HG02588 (cell line): ENCODE data around the gene ZNF473.
A peak's percentile ranks its signal among the peaks of the same experiment; 100 is the strongest.

ENCODE experiments used
- ATAC-seq: cut with Tn5 transposase; IDR thresholded peaks from one replicate; pipeline ENCODE4 v1.9.1; 2021; ENCODE audit warnings: mild to moderate bottlenecking, moderate library complexity; ENCODE audit not compliant: unreplicated experiment

The ZNF473 gene

DNA sequence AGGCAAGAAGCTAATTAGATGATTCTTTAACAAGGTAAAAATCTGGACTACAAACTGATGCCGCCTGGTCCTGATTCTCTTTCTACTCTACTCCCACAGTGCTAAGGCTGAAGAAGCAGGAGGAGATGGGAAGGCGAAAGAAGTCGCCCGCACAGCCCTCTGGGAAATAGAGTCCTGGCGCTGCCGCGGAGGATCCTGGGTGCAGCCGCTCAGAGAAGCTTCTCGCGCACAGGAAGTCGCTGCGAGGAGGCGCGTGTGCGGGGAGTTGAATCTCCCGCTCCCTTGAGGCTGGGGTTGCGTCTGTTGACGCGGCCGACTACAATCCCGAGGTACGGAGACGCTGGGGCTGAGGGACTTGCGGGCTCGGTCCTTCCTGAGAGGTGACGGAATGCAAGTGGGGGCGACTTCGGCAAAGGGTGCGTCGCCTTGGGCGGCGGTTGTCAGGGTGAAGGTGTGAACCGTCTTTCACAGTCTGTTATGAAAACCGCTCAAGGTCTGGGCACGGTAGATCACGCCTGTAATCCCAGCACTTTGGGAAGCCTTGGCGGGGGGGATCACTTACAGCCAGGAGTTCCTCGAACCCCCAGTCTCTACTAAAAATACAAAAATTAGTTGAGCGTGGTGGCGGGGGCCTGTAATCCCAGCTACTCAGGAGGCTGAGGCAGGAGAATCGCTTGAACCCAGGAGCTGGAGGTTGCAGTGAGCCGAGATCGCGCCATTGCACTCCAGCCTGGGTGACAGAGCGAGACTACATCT, at the start of gene ZNF473:
TSS of gene ZNF473 (plus strand) at position 212 of the 756 bp plus-strand sequence. CDS start 5,078 bp downstream, outside the sequence.
- peak; percentile 63 for ATAC-seq

DNA sequence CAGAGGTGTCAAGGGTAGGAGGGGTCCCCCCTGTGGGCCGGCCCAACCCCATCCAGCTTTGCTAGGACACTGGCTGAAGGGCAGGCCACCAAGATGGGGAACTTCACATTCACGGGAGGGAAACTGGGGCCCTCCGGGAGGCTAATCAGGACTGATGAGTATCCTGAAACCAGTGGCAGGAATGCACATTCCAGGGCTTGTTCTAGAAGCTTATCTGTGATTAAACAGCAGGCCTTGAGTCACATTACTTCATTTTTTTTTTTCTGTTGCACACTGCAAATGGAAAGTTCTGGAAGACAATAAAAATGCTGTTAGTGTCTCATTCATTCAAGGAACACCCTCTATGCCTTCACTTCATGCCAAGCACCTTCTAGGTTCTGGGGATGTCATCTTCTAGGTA, 49.3 kb upstream of the ZNF473 start:
- ATAC-seq = no peak

DNA sequence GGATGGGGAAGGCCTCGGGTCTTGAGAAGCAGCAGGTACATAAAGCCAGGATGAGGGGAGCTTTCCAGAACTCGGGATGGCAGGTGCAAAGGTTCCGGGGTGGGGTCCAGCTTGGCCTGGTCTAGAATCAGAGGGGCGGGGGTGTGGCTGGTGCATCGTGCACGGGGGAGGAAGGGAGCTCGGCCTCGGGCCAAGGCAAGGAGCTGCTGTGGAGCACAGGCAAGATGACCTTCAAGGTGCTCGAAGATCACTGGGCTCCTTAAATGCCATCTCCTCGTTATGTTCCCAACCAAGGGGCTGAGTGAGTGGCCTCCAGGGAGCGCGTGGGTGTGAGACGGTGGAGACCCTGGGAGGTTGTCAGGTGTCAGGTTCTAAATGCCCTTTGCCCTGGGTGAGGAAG, 48.7 kb upstream of the ZNF473 start:
- no peak for ATAC-seq

DNA sequence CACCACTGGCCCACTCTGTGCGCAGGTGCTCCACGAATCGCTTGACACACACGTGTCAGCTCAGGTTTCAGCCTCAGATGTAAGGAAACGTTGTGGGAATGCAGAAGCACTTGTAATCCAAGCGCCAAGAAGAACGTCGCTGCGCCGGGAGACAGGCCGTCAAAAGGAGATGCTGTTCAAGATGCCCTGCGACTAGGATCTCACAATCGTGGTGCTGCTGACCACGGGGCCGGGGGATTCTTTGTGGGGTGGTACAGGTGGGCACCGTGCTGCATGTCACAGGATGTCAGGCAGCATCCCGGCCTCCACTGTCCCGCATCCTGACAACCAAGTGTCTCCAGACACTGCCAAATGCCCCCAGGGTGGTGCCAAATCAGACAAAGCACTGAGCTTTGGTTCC, 47.9 kb upstream of the ZNF473 start:
- no peak for ATAC-seq

DNA sequence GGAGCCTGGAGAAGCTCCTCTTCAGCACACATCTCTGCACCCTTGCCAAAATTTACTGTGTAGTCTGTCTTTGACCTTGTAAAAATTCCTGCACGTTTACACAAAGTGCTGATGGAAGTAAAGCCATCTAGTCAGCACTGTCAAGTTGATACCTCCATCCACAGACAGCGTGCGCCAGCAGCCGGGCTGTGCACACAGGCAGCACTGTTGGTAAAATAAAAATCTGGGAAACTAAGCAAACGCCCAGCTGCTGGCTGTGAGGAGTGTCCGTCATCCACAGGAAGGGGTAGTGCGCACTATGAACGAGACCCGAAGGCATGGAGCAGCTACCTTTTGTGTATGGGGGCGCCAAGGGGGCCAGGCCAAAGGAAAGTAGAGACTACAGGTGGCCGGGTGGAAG, 47.5 kb upstream of the ZNF473 start:
- no peak for ATAC-seq

DNA sequence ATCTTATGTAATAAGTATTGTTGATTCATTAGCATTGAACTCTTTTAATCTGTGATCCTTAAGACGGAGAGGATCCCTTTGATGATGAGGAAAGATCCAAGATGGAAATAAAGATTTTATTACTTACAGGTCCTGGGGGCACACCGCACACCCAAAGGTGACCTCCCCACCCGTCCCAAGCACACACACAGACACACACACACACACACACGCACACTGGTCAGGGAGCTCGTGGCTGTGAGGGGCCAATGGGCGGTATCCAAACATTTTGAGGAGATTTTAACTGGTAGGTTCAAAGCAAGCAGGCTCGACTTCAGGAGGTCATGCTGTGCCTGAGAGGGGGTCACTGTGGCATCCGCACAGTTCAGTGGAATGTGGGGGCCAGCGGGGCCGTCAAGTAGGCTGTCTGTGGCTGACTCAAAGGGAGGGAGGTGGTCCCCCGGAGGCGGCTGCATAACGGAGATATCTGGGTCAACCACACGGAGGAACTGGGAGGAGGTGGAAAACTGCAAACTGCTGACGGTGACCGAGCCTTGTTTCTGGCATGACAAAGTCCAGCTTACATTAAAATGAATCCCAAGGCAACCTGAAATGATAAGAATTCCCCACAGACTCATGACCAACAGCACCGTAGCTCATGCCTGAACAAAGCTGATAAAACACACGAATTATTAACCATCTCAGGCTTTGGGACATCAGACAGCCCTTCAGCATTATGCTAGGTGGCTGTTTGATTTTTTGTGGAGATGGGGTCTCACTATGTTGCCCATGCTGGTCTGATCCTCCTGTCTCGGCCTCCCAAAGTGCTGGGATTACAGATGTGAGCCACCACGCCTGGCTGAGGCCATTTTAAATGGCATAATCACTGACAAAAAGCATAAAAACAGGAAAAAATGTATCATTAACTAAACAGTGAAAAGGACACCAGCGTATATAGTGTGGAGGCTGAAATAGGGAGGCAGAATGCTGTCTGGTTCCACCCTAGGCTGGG, 43.9 kb upstream of the ZNF473 start:
- ATAC-seq = no peak

DNA sequence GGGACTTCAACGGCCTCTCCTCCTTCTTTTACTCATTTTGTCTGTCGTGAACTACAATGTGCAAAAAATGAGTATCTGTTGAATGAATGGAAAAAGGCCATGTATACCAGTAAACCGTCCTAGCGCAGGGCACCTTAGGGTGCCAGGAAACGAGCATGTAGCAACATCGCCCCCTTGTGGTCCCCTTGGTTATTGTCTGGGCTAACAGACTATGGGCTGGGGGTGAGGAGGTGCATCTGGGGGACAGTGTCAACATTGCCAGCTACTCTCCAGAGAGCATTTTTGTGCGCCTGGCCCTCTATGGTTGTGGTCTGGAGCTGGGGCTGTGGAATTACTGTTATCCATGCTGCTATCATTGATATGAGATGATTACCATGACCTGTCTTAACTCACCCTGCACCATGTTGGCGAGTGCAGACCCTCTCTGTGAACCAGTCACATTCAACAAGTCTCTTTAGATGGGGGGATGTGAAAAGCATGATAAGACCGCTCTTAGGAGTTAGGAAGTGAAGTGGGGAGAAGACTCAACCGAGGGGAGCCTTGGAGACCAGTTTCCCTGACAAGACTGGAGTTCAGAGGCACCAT, 42.1 kb upstream of the ZNF473 start:
- ATAC-seq = no peak

DNA sequence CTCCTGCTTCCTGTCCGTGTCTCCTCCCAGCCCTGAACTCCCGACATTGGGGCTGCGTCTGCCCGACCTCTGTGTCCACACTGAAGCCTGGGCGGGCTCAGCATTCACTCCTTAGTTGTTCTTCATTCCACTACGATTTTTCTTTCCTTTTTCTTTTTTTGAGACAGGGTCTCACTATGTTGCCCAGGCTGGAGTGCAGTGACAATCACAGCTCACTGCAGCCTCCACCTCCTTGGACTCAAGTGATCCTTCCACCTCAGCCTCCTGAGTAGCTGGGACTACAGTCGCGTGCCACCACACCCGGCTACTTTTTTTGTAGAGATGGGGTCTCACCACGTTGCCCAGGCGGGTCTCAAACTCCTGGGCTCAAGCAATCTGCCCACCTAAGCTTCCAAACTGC, 41.3 kb upstream of the ZNF473 start:
- no peak for ATAC-seq

DNA sequence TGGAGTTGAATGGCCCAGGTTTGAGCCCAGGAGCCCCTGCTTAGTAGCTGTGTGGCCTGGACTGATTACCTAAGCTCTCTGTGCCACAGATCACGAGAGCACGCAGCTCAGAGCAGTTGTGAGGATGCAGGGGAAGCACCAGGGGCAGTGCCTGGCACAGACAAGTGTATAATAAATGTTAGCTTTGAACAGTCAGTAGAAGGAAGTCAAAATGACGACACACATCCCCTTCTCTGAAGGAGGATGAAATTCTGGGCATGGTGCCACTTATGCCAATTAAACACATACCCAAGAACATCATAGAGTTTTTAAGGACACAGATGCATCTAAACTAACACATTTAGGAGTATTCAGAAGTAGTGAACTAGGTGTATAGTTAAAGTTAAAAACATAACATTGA, 39.9 kb upstream of the ZNF473 start:
- no peak for ATAC-seq

DNA sequence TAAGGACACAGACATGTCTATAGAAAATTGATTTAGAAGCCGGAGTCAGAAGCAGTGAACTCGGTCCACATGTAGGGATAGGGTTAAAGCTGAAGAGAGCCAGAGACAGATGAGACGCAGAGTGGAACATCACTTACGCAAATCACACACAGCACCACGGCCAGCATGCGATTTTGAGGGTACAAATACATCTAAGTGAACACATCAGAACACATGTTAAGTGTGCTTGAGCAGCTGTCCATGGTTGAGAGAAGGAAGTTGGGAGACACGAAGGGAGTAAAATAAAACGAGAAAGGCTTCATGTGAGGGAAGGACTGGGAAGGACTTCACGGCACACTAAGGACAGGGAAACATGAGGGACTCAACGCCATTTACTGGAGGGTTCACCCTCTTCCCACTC, 39.5 kb upstream of the ZNF473 start:
- ATAC-seq = no peak

DNA sequence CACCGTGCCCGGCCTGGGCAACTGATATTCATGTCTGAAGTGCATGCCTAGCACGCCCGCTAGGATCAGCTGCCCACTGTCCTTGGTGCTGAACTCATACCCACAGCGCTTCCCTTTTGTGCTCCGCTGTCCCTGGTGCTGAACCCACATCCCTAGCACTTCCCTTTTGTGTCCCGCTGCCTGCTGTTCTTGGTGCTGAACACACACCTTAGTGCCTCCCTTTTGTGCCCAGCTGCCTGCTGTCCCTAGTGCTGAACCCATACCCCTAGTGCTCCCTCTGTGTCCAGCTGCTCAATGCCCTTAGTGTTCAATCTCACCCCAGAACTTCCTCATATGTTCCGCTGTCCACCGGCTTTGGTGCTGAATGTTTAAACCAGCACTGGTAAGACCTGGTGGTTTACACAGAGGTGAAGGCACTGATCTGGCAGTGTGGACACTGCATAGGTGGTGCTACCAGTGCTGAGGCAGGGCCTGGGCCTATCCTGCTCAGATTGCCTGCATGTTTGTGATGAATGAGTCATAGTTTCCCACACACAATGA, 38.6 kb upstream of the ZNF473 start:
- ATAC-seq = no peak

DNA sequence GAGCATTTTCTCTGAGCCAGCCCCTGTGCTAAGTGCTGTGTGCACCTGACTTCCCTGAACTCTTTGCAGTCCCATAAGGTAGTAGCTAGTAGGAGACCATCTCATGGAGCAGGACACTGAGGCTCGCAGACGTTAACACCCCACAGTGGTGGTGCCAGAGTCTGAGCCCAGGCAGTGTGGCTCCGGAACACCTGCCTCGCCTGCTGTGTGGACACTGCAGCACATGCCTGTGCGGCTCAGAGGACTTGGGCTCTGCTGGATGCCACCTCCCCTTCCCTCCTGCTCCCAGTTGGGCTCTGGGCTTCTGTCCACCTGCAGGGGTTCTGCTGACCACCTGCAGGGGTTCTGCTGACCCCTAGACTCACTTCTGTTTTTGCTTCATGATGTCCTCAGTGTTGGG, 37.8 kb upstream of the ZNF473 start:
- ATAC-seq = no peak

DNA sequence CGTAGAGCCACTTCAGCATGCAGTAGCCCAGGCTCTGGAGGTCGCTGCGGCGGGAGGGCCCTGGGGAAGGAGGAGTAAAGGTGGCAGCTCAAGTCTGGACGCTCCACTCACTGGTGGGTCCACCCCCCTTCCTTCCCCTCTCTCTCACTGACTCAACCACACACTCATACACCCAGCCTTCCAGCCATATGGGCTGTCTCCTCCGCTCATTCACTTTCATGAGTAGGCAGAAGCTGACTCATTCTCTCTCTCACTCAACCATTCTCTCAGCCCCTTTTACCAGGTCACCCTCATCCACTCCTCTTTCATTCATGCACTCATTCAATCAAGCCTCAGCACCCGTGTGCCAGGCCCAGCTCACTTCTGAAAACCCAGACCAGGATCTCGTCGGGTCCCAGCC, 37.4 kb upstream of the ZNF473 start:
- ATAC-seq = no peak

DNA sequence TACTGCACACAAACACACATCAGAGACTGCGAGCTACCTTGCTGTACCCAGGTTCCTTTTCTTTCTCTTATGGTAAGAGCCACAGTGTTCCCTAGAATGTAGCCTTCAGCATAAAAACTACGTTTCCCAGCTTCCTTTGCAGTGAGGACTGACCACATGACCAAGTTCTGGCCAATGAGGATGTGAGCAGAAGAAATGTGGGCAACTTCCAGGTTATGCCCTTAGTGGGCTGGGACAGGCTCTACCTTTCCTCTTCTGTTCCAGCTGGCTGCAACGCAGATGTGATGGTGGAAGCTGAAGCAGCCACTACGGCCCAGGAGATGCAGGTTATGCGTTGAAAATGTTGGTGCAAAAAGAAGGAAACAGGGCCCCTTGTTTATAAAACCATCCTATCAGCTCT, 28.1 kb upstream of the ZNF473 start:
- ATAC-seq = no peak

DNA sequence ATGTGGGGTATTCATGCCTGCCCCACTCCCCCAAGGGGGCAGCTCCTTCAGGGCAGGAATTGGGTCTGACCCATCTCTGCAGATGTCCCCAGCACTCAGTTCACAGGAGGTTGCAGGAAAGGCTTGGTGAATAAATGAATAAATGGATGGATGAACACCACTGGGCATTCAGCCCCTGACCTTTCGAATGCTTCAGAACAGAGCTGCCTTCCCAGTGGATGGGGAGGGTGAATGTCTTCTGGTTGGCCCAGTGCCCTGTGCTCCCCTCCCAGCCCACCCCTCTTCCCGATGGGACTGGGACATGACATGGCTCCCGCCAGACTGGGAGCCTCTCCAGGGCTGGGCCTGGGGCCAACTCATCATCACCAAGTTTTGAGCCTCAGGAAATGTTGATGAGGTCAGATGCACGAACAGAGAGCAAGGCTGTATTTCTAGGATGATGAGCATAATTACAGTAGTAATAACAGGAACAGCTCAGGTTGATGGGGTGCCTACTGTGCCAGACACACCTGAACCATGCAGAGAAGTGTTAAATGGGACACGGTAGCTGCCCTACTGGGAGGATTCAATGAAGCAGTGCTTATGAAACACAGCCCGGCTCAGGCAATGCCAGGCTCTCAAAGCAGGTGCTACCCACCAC, 26.3 kb upstream of the ZNF473 start:
- ATAC-seq = no peak

DNA sequence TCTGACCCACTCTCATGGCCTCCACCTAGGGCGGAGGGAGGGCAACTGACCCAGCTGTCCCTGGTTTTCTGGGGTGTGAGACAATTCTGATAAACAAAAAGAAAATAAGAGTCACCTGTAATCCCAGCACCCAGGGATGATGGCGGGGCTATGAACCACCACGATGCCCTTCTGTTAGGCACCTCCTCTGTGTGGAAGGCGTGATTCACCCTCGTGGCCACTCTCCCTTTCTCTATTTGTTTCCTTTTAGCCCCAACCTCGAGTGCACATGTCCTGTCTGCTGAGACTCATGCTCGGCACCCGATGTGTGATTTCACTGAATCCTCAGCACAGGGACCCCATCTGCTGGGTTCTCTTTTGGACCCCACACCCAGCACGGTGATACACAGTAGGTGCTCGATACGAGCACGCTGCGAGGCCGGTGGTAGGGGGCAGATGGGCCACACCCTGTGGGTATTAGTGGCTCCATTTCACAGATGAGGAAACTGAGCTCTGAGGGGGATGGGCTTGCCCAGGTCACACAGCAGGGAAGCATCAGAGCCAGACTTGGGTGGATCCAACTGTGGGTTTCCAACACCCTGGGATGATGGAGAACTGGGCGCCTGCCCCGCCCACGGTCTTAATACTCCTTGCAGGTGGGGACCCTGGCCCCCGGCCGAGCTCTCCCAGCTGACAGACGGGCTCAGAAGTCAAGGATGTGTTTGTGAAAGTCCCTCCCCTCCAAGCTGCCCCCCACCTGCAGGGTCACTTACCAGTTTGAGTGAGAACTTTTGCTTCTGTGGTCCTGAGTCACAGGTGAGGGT, 25.6 kb upstream of the ZNF473 start:
- ATAC-seq = no peak

DNA sequence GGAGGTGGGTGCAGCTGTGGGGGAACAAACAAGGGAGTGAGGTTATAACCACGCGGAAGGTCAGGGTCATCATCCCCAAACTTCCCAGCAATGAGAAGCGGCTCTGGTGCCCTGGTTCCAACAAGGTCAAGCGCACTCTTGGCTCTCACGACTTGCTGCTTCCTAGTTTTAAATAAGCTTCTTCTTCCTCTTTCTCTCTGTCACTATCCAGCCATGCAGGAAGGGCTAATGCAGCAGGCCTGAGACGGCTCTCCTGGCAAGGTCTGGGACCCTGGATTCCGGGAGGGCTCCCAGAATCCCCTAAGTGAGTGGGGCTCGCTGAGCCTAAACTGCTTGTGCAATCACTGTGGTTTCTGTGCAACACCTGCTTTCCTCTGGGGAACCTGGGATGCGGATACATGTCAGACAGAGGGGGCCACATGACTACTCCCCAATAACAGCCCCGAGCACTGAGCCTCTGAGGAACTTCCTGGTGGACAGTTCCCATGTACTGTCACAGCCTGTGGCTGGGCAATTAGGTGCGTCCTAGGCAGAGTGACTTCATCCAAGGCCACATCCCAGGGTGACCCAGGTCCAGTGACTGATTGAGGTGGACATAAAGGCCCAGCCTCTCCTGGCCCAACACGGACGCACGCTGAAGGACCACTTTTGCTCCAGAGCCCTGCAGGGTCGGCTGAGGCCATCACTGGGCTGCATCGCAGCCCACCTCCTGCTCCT, 24.8 kb upstream of the ZNF473 start:
- no peak for ATAC-seq

DNA sequence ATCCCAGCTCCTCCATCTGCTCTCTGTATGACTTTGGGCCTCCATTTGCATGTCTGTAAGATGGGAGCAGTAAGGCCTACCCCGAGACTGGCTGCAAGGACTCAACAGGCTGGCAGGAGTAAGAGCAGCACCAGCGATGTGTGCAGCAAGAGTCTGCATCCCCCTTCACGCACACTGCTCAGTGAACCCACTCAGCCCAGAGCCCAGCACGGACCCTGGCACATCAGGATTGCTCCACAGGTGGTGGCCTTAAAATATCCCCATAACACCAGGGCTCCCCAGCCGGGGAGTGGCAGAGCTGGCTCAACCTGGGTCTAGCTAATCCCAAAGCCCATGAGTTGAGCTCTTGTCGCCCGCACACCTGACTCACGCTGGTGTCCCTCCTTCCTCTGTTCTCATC, 24.0 kb upstream of the ZNF473 start:
- ATAC-seq = no peak

DNA sequence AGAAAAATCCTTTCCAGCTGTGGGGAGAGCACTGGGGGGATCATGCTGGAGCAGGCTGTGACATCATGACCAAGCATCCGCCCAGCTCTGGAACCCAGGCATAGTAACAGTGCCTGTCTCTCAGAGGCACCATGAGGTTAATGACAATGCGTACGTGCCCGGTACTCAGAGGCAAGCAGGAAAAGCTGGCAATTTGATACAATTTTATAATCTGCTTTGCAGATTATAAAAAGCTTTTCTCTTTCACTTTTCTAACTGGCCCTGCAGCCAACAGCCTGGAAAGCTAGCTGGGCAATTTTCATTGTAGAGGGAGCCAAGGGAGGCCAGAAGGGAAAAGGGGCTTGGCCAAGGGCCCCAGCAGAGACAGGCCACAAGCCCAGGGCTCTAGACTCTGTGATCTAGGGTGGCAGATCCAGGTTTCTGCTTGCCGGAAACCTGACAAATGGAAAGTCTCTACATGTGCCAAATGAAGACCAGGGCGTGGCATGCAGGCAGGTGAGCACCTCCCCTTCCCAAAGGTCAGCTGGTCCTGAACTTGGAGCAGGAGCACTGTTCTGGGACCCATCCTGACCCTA, 23.3 kb upstream of the ZNF473 start:
- no peak for ATAC-seq
